ENCODE measurements around the gene PHACTR1. TPM values are rescaled to one million over a fixed set of nuclear protein-coding genes. Genes with fewer than 3 reads are reported as not detected.

The PHACTR1 gene
- total and polyA plus RNA-seq, 3 experiments from 2014 or later, result 0.04 to 0.38 (median 0.04) TPM

GRCh38 chr6:13005994-13006393 lies 289.4 kb downstream of the PHACTR1 start:
- H3K36me3 ChIP-seq (ENCODE audit: insufficient read depth, low read length), result no peaks in the 10 kb centered on the region
- Mint-ChIP-seq H3K27me3 (peaks cover 9 to 34% of the 10 kb centered on the region in 2 donors), H3K4me3 (no peak overlapping the region), H3K27ac (no peak overlapping the region), H3K36me3 (no peaks in the 10 kb centered on the region), H3K4me1 (no peaks in the 10 kb centered on the region), H3K9me3 (no peaks in the 10 kb centered on the region)
- CTCF ChIA-PET, result no interaction called here
- no peak for DNase-seq
- H3K4me3 ChIP-seq (ENCODE audit: low read length), result no peak overlapping the region
- no peaks in the 10 kb centered on the region for H3K4me1 ChIP-seq (ENCODE audit: insufficient read depth, low read length)
- H3K9me3 ChIP-seq (ENCODE audit: low read length), result no peaks in the 10 kb centered on the region
- no peaks in the 10 kb centered on the region for H3K27me3 ChIP-seq (ENCODE audit: insufficient read depth, low read length, poor library complexity, severe bottlenecking)
- H3K27ac ChIP-seq (ENCODE audit: low read depth, low read length), result no peak overlapping the region
- POLR2A ChIA-PET, result no interaction called here

- H3K27ac ChIP-seq (ENCODE audit: low read depth, low read length), result no peak overlapping the region
- H3K4me3 ChIP-seq (ENCODE audit: low read length), result no peak overlapping the region
- no peak for DNase-seq
- ChIA-PET POLR2A (no interaction called here), CTCF (no interaction called here)
- peaks cover under 1% of the 10 kb centered on the region for H3K27me3 ChIP-seq (ENCODE audit: insufficient read depth, low read length, poor library complexity, severe bottlenecking)
- Mint-ChIP-seq H3K9me3 (no peaks in the 10 kb centered on the region), H3K27me3 (peaks cover 14 to 41% of the 10 kb centered on the region in 2 donors), H3K36me3 (no peaks in the 10 kb centered on the region), H3K4me3 (no peak overlapping the region), H3K27ac (no peak overlapping the region), H3K4me1 (no peaks in the 10 kb centered on the region)
- H3K4me1 ChIP-seq (ENCODE audit: insufficient read depth, low read length), result no peaks in the 10 kb centered on the region
- no peaks in the 10 kb centered on the region for H3K36me3 ChIP-seq (ENCODE audit: insufficient read depth, low read length)
- H3K9me3 ChIP-seq (ENCODE audit: low read length), result no peaks in the 10 kb centered on the region
These were observed 290.2 kb downstream of the PHACTR1 start for GRCh38 chr6:13006578-13007300.

GRCh38 chr6:13007744-13008143 lies 291.2 kb downstream of the PHACTR1 start:
- ChIA-PET POLR2A (no interaction called here), CTCF (no interaction called here)
- no peak overlapping the region for H3K27ac Mint-ChIP-seq
- Histone ChIP-seq H3K27ac (ENCODE audit: low read depth, low read length) (no peak overlapping the region), H3K9me3 (ENCODE audit: low read length) (no peaks in the 10 kb centered on the region), H3K36me3 (ENCODE audit: insufficient read depth, low read length) (no peaks in the 10 kb centered on the region), H3K4me1 (ENCODE audit: insufficient read depth, low read length) (no peaks in the 10 kb centered on the region), H3K27me3 (ENCODE audit: insufficient read depth, low read length, poor library complexity, severe bottlenecking) (peaks cover 11% of the 10 kb centered on the region), H3K4me3 (ENCODE audit: low read length) (no peak overlapping the region)
- H3K36me3 Mint-ChIP-seq, result no peaks in the 10 kb centered on the region
- H3K27me3 Mint-ChIP-seq, result peaks cover 22 to 51% of the 10 kb centered on the region in 2 donors
- H3K4me1 Mint-ChIP-seq, result peaks cover under 1 to 2% (median 2%) of the 10 kb centered on the region in 3 donors
- H3K9me3 Mint-ChIP-seq, result no peaks in the 10 kb centered on the region
- H3K4me3 Mint-ChIP-seq, result no peak overlapping the region
- no peak for DNase-seq

- peaks cover 12% of the 10 kb centered on the region for H3K27me3 ChIP-seq (ENCODE audit: insufficient read depth, low read length, poor library complexity, severe bottlenecking)
- H3K36me3 ChIP-seq (ENCODE audit: insufficient read depth, low read length), result no peaks in the 10 kb centered on the region
- DNase-seq, result no peak
- Mint-ChIP-seq H3K27me3 (peaks cover 27 to 58% of the 10 kb centered on the region in 2 donors), H3K36me3 (no peaks in the 10 kb centered on the region), H3K4me3 (no peak overlapping the region), H3K27ac (no peak overlapping the region), H3K9me3 (no peaks in the 10 kb centered on the region), H3K4me1 (peaks cover 8 to 10% (median 8%) of the 10 kb centered on the region in 3 donors)
- no peaks in the 10 kb centered on the region for H3K9me3 ChIP-seq (ENCODE audit: low read length)
- POLR2A ChIA-PET, result no interaction called here
- CTCF ChIA-PET, result no interaction called here
- H3K27ac ChIP-seq (ENCODE audit: low read depth, low read length), result no peak overlapping the region
- H3K4me3 ChIP-seq (ENCODE audit: low read length), result no peak overlapping the region
- H3K4me1 ChIP-seq (ENCODE audit: insufficient read depth, low read length), result no peaks in the 10 kb centered on the region
These were observed 292.5 kb downstream of the PHACTR1 start for GRCh38 chr6:13009031-13009430.

DNA sequence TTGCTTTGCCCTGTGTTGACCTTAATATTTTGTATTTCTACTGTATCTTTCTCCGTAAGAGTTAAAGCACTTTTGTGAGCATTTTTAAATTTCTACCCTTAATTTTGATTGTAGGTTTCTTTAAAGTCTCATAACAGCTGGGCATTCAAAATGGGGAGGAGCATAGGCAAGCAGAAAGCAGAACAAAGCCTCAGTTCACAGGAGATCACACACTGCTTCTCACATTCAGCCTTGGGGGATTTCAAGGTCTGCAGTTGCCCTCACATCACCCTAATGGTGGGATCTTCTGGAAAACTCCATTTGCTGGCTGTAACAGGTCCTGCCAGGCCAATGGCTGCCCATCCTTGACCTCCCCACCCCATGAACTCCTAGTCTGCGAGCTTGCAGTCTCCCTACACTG lies 292.9 kb downstream of the PHACTR1 start:
- H3K4me1 Mint-ChIP-seq, result peaks cover 8 to 10% (median 8%) of the 10 kb centered on the region in 3 donors
- ChIA-PET CTCF (no interaction called here), POLR2A (no interaction called here)
- Histone ChIP-seq H3K4me3 (ENCODE audit: low read length) (no peak overlapping the region), H3K27ac (ENCODE audit: low read depth, low read length) (no peak overlapping the region), H3K4me1 (ENCODE audit: insufficient read depth, low read length) (no peaks in the 10 kb centered on the region), H3K27me3 (ENCODE audit: insufficient read depth, low read length, poor library complexity, severe bottlenecking) (peaks cover 12% of the 10 kb centered on the region), H3K9me3 (ENCODE audit: low read length) (no peaks in the 10 kb centered on the region), H3K36me3 (ENCODE audit: insufficient read depth, low read length) (no peaks in the 10 kb centered on the region)
- DNase-seq, result no peak
- H3K27ac Mint-ChIP-seq, result no peak overlapping the region
- peaks cover 29 to 60% of the 10 kb centered on the region in 2 donors for H3K27me3 Mint-ChIP-seq
- H3K9me3 Mint-ChIP-seq, result no peaks in the 10 kb centered on the region
- H3K36me3 Mint-ChIP-seq, result no peaks in the 10 kb centered on the region
- H3K4me3 Mint-ChIP-seq, result no peak overlapping the region

DNA sequence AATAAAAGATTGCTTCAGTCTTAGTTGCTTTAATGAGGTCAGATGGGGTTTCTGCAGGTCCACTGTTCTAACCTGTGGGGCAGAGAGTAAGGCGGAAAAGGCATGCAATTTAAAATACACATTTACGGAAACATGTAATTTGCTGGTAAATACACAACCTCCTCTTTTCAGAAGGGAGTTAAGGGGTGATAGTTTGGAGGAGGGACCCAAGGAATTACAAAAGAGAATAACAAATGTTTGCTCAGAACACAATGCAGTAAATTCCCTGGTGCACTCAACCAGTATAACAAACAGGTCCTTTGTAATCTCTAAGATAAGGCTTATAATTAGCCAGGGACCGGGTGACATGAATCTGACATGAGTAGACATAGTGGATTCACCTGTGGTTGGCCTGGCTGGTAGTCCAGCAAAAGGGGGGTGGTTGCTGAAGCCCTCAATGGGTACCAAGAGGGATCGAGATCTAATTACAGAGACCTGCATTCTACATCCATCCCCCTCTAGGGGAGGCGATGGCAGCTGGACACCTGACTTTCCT lies 295.1 kb downstream of the PHACTR1 start:
- ChIA-PET POLR2A (no interaction called here), CTCF (no interaction called here)
- H3K27me3 Mint-ChIP-seq, result peaks cover 32 to 65% of the 10 kb centered on the region in 2 donors
- Histone ChIP-seq H3K4me1 (ENCODE audit: insufficient read depth, low read length) (no peaks in the 10 kb centered on the region), H3K4me3 (ENCODE audit: low read length) (no peak overlapping the region), H3K27ac (ENCODE audit: low read depth, low read length) (no peak overlapping the region), H3K9me3 (ENCODE audit: low read length) (no peaks in the 10 kb centered on the region), H3K27me3 (ENCODE audit: insufficient read depth, low read length, poor library complexity, severe bottlenecking) (peaks cover 12% of the 10 kb centered on the region), H3K36me3 (ENCODE audit: insufficient read depth, low read length) (no peaks in the 10 kb centered on the region)
- H3K36me3 Mint-ChIP-seq, result no peaks in the 10 kb centered on the region
- peaks cover 8 to 10% (median 8%) of the 10 kb centered on the region in 3 donors for H3K4me1 Mint-ChIP-seq
- no peak for DNase-seq
- H3K27ac Mint-ChIP-seq, result no peak overlapping the region
- no peak overlapping the region for H3K4me3 Mint-ChIP-seq
- no peaks in the 10 kb centered on the region for H3K9me3 Mint-ChIP-seq

- Histone ChIP-seq H3K27ac (ENCODE audit: low read depth, low read length) (no peak overlapping the region), H3K9me3 (ENCODE audit: low read length) (no peaks in the 10 kb centered on the region), H3K36me3 (ENCODE audit: insufficient read depth, low read length) (no peaks in the 10 kb centered on the region), H3K4me1 (ENCODE audit: insufficient read depth, low read length) (no peaks in the 10 kb centered on the region), H3K27me3 (ENCODE audit: insufficient read depth, low read length, poor library complexity, severe bottlenecking) (peaks cover 12% of the 10 kb centered on the region), H3K4me3 (ENCODE audit: low read length) (no peak overlapping the region)
- H3K9me3 Mint-ChIP-seq, result no peaks in the 10 kb centered on the region
- ChIA-PET POLR2A (no interaction called here), CTCF (no interaction called here)
- H3K27me3 Mint-ChIP-seq, result peaks cover 33 to 65% of the 10 kb centered on the region in 2 donors
- H3K27ac Mint-ChIP-seq, result no peak overlapping the region
- peak overlapping the region in 1 of 7 donors; percentile 5 for H3K4me3 Mint-ChIP-seq
- no peaks in the 10 kb centered on the region for H3K36me3 Mint-ChIP-seq
- DNase-seq, result no peak
- H3K4me1 Mint-ChIP-seq, result peaks cover 8 to 10% (median 8%) of the 10 kb centered on the region in 3 donors
These were observed 295.7 kb downstream of the PHACTR1 start for GRCh38 chr6:13012296-13012695.

DNA sequence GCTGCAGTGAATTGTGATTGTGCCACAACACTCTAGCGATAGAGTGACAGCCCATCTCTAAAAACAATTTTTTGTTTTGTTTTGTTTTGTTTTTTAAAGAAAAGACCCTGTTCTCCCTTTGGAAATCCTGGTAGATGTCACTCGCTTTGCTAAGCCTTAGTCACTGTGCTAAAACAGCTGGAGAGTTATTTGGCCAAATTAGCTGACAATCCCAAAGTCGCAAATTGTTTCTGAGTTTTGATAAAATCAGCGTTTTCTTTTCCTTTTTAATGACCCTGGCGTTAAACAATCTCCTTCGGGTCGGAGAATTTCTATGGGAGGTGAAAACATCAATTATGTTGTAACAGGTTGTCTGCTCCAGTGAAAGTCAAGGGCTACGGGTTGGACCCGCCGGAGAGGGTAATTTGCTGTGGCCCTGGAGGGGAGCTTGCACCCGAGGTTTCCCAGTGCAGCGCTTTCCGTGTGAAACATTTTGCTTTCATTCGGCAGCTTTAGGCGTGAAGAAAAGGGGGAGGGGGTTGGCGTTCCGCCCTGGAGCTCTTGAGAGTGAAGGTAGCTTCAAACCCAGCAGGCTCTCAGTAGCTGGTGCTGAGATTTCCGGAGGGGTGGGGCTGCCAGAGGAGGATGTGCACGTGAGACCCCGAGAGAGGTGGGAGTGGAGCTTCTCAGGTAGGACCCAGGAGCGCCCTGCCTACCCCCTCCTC lies 296.6 kb downstream of the PHACTR1 start:
- Mint-ChIP-seq H3K36me3 (no peaks in the 10 kb centered on the region), H3K4me1 (peaks cover 8 to 10% (median 8%) of the 10 kb centered on the region in 3 donors), H3K27me3 (peaks cover 33 to 60% of the 10 kb centered on the region in 2 donors), H3K4me3 (peak overlapping the region in 6 of 7 donors; percentile 52 to 81 (median 70)), H3K27ac (no peak overlapping the region), H3K9me3 (no peaks in the 10 kb centered on the region)
- ChIA-PET POLR2A (no interaction called here), CTCF (no interaction called here)
- Histone ChIP-seq H3K27me3 (ENCODE audit: insufficient read depth, low read length, poor library complexity, severe bottlenecking) (peaks cover 12% of the 10 kb centered on the region), H3K9me3 (ENCODE audit: low read length) (no peaks in the 10 kb centered on the region), H3K4me1 (ENCODE audit: insufficient read depth, low read length) (no peaks in the 10 kb centered on the region), H3K4me3 (ENCODE audit: low read length) (no peak overlapping the region), H3K36me3 (ENCODE audit: insufficient read depth, low read length) (no peaks in the 10 kb centered on the region), H3K27ac (ENCODE audit: low read depth, low read length) (no peak overlapping the region)
- no peak for DNase-seq

Measured in CD8-positive, alpha-beta memory T cell (primary cell).